ENCODE data around the gene TFCP2.

Gene TFCP2

DNA sequence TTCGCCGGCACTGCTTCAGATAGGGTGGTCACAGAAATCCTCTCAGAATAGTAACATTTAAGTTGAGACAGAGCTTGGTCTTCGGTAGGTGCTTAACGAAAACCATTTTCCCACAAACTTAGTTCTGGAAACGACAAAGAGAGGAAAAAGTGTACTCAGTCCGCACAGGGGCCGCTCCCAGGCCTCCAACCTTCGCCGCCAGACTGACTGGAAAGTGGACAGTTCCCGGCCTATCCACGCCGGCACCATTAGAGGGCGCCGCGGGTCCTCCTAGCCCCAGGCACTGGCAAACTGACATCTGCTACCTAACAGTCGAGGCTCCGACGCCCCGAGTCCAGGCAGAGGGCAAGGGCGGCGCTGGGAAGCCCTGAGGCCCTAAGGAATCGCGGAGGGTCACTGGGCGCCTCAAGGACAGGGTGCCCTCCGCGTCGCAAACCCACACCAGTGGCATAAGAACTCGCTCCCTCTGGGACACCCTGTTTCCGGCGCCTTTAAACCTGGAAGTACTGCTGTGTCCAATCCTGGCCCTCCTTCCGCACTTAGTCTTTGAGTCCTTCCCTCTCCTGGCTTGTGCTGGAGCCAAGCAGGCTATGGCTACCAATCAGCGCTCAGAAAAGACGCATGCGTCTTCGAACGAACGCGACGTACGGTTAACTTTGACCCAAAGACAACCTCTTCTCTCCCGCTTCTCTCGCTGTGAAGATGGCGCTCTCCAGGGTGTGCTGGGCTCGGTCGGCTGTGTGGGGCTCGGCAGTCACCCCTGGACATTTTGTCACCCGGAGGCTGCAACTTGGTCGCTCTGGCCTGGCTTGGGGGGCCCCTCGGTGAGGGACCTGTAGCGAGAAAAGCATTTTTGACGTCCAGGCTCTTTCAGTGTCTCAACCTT, 125.0 kb downstream of the TFCP2 start, which contains the start of gene LETMD1:
LETMD1 (plus strand) TSS at position 673 of the 886 bp plus-strand sequence; CDS start at position 703, 30 bp downstream.
- peak; percentile 75 to 81 (median 81) for DNase-seq (ENCODE audit: low read depth in 3 of 3, low spot score in 1 of 3)

All from stimulated activated CD4-positive, alpha-beta T cell treated with anti-CD3 and anti-CD28 coated beads, TNF-alpha, amount 100 ng/mL, for 1 hour (primary cell).